ENCODE results near the gene FOXP1. TPM values are rescaled to one million over a fixed set of nuclear protein-coding genes. Genes with fewer than 3 reads are reported as not detected.

The FOXP1 gene
- total and polyA plus RNA-seq, 2 donors from 2014 or later = 6.7 to 87.2 TPM

GRCh38 chr3:71393093-71393492, 190.4 kb downstream of the FOXP1 start:
- TF ChIP-seq, protein P1, sequence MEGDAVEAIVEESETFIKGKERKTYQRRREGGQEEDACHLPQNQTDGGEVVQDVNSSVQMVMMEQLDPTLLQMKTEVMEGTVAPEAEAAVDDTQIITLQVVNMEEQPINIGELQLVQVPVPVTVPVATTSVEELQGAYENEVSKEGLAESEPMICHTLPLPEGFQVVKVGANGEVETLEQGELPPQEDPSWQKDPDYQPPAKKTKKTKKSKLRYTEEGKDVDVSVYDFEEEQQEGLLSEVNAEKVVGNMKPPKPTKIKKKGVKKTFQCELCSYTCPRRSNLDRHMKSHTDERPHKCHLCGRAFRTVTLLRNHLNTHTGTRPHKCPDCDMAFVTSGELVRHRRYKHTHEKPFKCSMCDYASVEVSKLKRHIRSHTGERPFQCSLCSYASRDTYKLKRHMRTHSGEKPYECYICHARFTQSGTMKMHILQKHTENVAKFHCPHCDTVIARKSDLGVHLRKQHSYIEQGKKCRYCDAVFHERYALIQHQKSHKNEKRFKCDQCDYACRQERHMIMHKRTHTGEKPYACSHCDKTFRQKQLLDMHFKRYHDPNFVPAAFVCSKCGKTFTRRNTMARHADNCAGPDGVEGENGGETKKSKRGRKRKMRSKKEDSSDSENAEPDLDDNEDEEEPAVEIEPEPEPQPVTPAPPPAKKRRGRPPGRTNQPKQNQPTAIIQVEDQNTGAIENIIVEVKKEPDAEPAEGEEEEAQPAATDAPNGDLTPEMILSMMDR (IDR thresholded peaks at IDR 0.05; ENCODE audit: borderline replicate concordance, extremely low read depth, insufficient read depth) = no peak
- DNase-seq (no peak), FAIRE-seq (peak; percentile 32)
- no peak overlapping the region for H3K4me3 ChIP-seq (ENCODE audit: low read length in 3 of 3)
- peaks cover 7 to 23% (median 10%) of the 10 kb centered on the region in 3 donors for H3K4me1 ChIP-seq (ENCODE audit: control insufficient read depth in 2 of 3, insufficient read depth in 2 of 3, low read depth in 1 of 3, low read length in 3 of 3)
- no peaks in the 10 kb centered on the region for H3K27me3 ChIP-seq (ENCODE audit: control insufficient read depth, insufficient read depth, low read length)
- no peaks in the 10 kb centered on the region for H3K36me3 ChIP-seq (ENCODE audit: control insufficient read depth in 2 of 3, insufficient read depth in 3 of 3, low read length in 3 of 3)
- intact Hi-C loops (cut with DNase I) = no loop called here
- H3K27ac ChIP-seq (ENCODE audit: low read depth in 2 of 2, low read length in 2 of 2) = no peak overlapping the region
- no peaks in the 10 kb centered on the region for H3K9me3 ChIP-seq (ENCODE audit: control insufficient read depth in 2 of 3, insufficient read depth in 1 of 3, low read length in 3 of 3)
- H3K9ac ChIP-seq (ENCODE audit: low read length in 3 of 3) = no peak overlapping the region

GRCh38 chr3:71392251-71392650, 191.3 kb downstream of the FOXP1 start:
- FAIRE-seq = peak; percentile 15
- Histone ChIP-seq H3K36me3 (ENCODE audit: control insufficient read depth in 2 of 3, insufficient read depth in 3 of 3, low read length in 3 of 3) (no peaks in the 10 kb centered on the region), H3K27me3 (ENCODE audit: control insufficient read depth, insufficient read depth, low read length) (no peaks in the 10 kb centered on the region), H3K4me3 (ENCODE audit: low read length in 3 of 3) (no peak overlapping the region), H3K9me3 (ENCODE audit: control insufficient read depth in 2 of 3, insufficient read depth in 1 of 3, low read length in 3 of 3) (no peaks in the 10 kb centered on the region), H3K4me1 (ENCODE audit: control insufficient read depth in 2 of 3, insufficient read depth in 2 of 3, low read depth in 1 of 3, low read length in 3 of 3) (peaks cover 2 to 15% (median 10%) of the 10 kb centered on the region in 3 donors), H3K27ac (ENCODE audit: low read depth in 2 of 2, low read length in 2 of 2) (no peak overlapping the region), H3K9ac (ENCODE audit: low read length in 3 of 3) (no peak overlapping the region)
- DNase-seq = no peak
- intact Hi-C loops (cut with DNase I) = no loop called here
- TF ChIP-seq, protein P1 (IDR thresholded peaks at IDR 0.05; ENCODE audit: borderline replicate concordance, extremely low read depth, insufficient read depth) = no peak

DNA sequence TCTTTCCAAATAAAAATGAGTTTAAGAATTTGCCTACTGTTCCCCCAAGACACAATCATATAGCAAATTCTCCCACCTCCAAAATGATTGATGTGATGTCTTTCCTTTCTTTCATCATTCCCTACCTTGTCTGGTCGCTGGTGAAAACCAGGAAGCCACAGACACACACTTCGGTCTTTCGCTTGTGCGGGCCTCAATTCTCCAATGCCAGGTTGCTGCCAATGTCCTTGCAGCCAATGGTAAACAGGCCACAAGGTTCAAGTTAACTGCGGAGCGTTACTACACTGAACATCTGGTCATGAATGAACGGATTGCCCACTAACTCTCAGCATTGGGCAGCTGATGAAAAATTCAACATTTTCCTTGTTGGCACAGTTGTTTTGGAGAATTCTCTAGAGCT, 192.2 kb downstream of the FOXP1 start:
- FAIRE-seq = no peak
- Histone ChIP-seq H3K4me1 (ENCODE audit: control insufficient read depth in 2 of 3, insufficient read depth in 2 of 3, low read depth in 1 of 3, low read length in 3 of 3) (peaks cover 2 to 12% (median 8%) of the 10 kb centered on the region in 3 donors), H3K36me3 (ENCODE audit: control insufficient read depth in 2 of 3, insufficient read depth in 3 of 3, low read length in 3 of 3) (no peaks in the 10 kb centered on the region), H3K9me3 (ENCODE audit: control insufficient read depth in 2 of 3, insufficient read depth in 1 of 3, low read length in 3 of 3) (no peaks in the 10 kb centered on the region), H3K27me3 (ENCODE audit: control insufficient read depth, insufficient read depth, low read length) (no peaks in the 10 kb centered on the region), H3K9ac (ENCODE audit: low read length in 3 of 3) (no peak overlapping the region), H3K27ac (ENCODE audit: low read depth in 2 of 2, low read length in 2 of 2) (no peak overlapping the region), H3K4me3 (ENCODE audit: low read length in 3 of 3) (no peak overlapping the region)
- intact Hi-C loops (cut with DNase I) = no loop called here
- no peak for DNase-seq
- TF ChIP-seq, protein P1 (IDR thresholded peaks at IDR 0.05; ENCODE audit: borderline replicate concordance, extremely low read depth, insufficient read depth) = no peak
